HG03159 (cell line): ENCODE measurements around the gene ADGB.
A peak's percentile ranks its signal among the peaks of the same experiment; 100 is the strongest.
"Not testable (repeated sequence)": the region's sequence is repeated elsewhere in the genome, so short reads cannot be mapped to it uniquely, and the experiment has no call there.

Experiments used
- ATAC-seq: cut with Tn5 transposase; IDR thresholded peaks from one replicate; pipeline ENCODE4 v1.9.1; 2021; ENCODE audit warnings: mild to moderate bottlenecking, moderate library complexity; ENCODE audit not compliant: unreplicated experiment

ADGB gene

DNA sequence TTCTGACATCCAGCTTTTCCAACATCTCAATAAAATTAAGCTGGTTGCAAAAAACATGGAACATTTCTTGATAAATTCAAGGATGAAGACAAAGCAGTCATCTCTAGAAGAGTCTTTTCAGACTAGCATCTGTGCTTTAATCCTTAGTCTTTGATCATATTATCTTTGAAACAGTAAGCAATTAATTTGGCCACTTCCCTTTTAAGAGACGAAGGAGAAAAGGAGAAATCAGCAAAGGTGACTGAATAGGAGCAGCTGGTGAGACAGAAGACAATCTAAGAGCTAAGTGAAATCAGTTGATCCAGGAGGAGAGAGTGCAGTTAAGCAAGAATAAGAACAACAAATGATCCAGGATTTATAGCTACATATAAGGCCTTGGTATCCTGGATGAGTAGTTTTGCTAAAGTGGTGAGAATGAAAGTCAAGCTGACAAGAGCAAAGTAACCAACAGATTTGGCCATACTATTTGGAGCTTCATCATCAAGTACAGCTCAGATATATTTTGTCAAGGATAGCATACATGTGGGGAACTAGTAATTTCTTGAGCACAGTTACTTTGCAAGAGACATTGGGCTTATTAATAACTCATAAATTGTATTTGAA lies 215.5 kb downstream of the ADGB start:
- no peak for ATAC-seq

GRCh38 chr6:146815511-146816462 lies 217.0 kb downstream of the ADGB start:
- not testable (repeated sequence) for ATAC-seq

GRCh38 chr6:146819596-146820320 lies 221.0 kb downstream of the ADGB start:
- ATAC-seq: no peak

GRCh38 chr6:146827216-146827928 lies 228.6 kb downstream of the ADGB start:
- ATAC-seq: no peak

DNA sequence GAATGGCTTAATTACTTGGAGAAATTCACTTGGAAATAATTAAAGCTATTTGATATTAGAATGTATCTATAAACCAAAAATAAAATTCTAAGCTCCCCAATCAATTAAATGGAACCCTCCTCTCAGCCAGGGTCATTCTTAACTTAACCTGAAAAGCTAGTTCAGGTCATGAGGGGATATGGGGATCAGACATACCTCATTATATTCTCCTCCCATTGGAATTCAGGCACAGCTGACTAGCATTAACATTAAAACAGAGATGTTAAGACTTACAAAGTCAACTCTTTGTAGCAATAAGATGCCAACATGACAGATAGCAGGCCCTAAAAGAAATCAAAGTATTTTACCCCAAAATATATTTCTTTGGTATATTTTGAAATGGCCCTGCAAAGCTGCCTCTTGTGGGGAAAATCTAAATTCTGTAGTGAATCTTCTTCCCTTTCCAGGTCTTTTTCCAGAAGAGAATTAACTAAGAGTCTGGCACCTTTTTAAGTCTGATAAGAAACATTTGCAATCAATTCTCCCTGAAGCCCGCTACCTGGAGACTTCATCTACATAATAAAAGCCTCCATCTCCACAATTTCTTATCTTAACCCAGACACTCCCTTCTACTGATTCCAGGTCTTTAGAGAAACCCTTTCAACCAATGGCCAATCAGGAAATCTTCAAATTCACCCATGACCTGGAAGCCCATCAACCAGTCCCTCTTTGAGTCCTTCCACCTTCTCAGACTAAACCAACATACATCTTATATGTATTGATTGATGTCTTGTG lies 231.2 kb downstream of the ADGB start:
- ATAC-seq: no peak

GRCh38 chr6:146833157-146833556 lies 234.4 kb downstream of the ADGB start:
- ATAC-seq: no peak

- ATAC-seq: no peak
Measured at GRCh38 chr6:146840216-146840615, 241.4 kb downstream of the ADGB start.

DNA sequence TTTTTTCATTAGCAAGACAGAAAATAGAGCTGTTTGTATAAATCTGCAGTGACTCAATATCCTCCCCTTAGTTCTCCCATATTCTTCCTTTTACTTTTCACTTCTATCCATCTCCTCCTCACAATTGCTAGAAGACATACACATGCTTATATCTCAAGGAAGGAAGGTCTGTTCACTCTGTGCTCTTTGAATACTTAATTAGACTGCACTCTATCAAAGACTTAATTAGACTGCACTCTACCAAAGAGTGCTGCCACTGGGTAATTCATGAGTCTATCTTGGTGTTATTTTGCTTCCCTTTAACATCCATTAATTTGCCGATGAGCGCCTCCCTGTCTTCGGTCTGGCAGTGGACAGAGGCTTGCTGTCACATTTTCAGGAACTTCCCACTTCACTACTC lies 241.9 kb downstream of the ADGB start:
- no peak for ATAC-seq

GRCh38 chr6:146847426-146847825 lies 248.7 kb downstream of the ADGB start:
- no peak for ATAC-seq

GRCh38 chr6:146850238-146850896 lies 251.6 kb downstream of the ADGB start:
- ATAC-seq: no peak

DNA sequence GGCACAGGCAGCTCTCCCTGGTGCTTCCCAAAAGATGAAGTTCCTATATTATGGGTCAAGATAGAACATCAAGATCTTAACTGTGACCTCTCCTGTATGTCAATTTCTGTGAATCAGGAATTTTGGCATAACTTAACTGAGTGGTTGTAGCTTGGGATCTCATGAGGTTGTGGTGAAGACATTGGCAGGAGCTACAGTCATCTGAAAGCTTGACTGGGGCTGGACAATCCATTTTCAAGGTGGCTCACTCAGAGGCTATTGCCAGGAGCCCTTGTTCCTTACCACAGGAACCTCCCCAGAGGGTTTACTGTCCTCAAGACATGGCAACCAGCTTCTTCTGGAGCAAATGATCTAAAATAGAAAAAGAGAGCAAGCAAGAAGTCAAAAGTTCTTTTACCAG lies 252.2 kb downstream of the ADGB start:
- ATAC-seq: no peak

GRCh38 chr6:146851837-146852236 lies 253.1 kb downstream of the ADGB start:
- no peak for ATAC-seq

GRCh38 chr6:146854521-146855255 lies 255.9 kb downstream of the ADGB start:
- ATAC-seq: not testable (repeated sequence)

GRCh38 chr6:146855889-146856288 lies 257.1 kb downstream of the ADGB start:
- no peak for ATAC-seq

- ATAC-seq: peak; percentile 38
Measured at GRCh38 chr6:146856296-146856695, 257.5 kb downstream of the ADGB start.

- ATAC-seq: peak; percentile 97
Measured at GRCh38 chr6:146857180-146857979, 258.6 kb downstream of the ADGB start.

DNA sequence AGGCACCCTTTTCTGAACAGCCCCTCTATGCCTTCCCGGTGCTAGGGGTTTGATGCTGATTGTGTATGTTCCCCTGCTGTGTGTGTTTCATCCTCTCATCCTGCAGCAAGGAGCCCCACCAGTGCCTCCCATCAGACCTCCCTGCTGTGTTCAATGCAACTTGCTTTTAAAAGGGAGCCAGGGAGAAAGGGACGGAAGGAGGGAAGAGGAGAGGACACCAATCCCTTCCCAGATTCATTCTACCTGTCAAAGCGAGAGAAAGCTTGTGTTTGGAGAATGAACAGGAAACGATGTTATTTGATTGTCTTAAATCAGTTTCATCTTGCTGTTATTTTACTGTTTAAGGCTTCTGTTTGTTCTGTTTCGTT lies 259.2 kb downstream of the ADGB start:
- ATAC-seq: peak; percentile 18

- ATAC-seq: no peak
Measured at GRCh38 chr6:146859206-146859605, 260.4 kb downstream of the ADGB start.
